NCI-H2081 (cell line): ENCODE results near the gene SPOCK1.

Source experiments
- DNase-seq, 2 experiments: peaks; one replicate each; lab custom pipeline; 2025; lab: John Stamatoyannopoulos, UW

SPOCK1 gene

GRCh38 chr5:136926073-136926472 is 573.1 kb downstream of the SPOCK1 start:
- no peak for DNase-seq
